GM18909 (cell line): ENCODE measurements around the gene TMEM101.
"Not testable (repeated sequence)": the region's sequence is repeated elsewhere in the genome, so short reads cannot be mapped to it uniquely, and the experiment has no call there.

Source experiments
- ATAC-seq: cut with Tn5 transposase; IDR thresholded peaks from one replicate; pipeline ENCODE4 v1.9.1; 2021; ENCODE audit warnings: mild to moderate bottlenecking; ENCODE audit not compliant: unreplicated experiment, poor library complexity

TMEM101 gene

GRCh38 chr17:44014437-44015172 is at the start of gene TMEM101:
TSS of gene TMEM101 (minus strand) at chr17:44014963. CDS start at chr17:44014952, 11 bp downstream.
- ATAC-seq = peak; percentile 84

DNA sequence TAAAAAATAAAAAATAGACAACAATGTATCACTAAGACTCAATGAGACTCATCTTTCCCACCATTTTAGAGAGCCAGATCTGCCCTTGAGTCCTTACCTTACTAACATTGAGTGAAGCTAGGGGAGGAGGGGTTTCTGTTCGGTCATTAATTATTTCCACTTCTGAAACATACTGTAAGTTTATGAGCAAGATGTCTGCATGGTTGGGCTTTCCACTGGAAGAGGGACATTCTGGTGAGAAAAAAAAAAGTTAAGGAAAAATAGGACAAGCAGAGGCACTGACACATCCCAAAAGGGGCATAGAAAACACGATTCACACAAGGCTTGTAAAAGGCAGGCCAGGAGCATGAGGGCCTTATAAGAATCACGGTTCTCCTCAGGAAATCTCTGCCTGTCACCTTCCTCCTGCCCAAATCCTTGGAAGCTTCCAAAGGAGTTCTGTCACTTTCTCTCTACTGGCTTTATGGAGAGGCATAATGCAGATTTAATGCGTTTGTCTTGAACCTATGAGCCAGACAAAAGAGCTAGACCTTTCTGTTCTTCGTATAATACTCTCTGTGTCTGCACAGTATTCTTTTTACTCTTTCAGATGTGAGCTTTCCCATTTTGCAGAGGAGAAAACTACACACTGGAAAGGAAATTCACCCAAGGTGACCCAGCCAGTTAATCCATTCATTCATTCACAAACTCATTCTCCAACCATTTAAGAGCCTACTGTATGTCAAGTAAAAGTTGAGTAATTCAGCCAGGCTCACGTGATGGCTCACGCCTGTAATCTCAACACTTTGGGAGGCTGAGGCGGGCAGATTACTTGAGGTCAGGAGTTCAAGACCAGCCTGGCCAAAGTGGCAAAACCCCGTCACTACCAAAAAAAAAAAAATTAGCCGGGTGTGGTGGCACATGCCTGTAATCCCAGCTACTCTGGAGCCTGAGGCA is 49.2 kb upstream of the TMEM101 start:
- no peak for ATAC-seq

- ATAC-seq = no peak
Measured at GRCh38 chr17:44062871-44063270, 48.1 kb upstream of the TMEM101 start.

DNA sequence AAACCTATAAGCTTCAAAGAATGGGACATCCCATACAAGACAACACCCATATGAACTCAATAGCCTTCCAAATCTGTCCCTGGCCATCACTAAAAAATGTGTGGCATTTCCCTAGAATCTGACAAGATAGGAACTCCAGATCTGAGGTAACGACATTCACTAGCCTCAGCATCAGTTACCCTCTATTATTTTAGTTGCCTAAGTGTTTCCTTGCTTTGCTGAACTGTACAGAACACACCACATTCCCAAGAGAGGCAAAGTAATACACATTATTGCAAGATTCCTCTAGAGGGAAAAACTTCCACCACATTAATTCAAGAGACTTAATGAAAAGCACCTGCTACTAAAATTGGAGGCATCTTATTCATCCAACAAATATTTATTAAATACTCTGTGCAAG is 46.7 kb upstream of the TMEM101 start:
- no peak for ATAC-seq

GRCh38 chr17:44059101-44059892 is 44.5 kb upstream of the TMEM101 start:
- no peak for ATAC-seq

- ATAC-seq = no peak
Measured at GRCh38 chr17:44053125-44053872, 38.5 kb upstream of the TMEM101 start.

DNA sequence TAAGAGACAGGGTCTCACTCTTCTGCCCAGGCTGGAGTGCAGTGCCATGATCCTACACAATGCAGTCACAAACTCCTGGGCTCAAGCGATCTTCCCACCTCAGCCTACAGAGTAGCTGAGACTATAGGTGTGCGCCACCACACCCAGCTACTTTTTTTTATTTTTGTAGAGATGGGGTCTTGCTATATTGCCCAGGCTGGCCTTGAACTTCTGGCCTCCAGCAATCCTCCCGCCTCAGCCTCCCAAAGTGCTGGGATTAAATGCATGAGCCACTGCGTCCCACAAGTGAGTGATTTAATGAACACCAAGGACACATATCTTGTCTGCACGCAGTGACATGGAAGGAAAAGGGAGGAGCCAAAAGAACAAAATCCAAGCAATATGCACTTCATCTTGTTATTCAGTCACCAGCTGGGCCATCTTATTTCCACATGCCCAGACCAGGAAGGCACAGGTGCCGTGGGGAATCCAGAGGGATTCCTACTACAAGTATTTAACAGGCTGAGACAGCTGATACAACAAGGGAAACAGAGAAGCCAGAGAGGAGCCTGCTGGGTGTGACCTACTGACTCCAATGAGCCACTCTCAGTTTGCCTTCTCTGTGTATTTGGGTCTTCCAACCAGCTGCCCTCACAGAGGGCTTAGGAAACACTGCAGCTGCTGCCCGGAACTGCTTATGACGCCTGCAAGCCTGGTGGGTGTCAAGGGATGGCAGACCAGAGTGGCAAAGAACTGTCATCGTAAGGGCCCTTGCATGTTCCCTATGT is 34.7 kb upstream of the TMEM101 start:
- no peak for ATAC-seq

- not testable (repeated sequence) for ATAC-seq
Measured at GRCh38 chr17:44046893-44047292, 32.1 kb upstream of the TMEM101 start.

GRCh38 chr17:44045486-44045885 is 30.7 kb upstream of the TMEM101 start:
- no peak for ATAC-seq

- ATAC-seq = no peak
Measured at GRCh38 chr17:44044071-44044470, 29.3 kb upstream of the TMEM101 start.

DNA sequence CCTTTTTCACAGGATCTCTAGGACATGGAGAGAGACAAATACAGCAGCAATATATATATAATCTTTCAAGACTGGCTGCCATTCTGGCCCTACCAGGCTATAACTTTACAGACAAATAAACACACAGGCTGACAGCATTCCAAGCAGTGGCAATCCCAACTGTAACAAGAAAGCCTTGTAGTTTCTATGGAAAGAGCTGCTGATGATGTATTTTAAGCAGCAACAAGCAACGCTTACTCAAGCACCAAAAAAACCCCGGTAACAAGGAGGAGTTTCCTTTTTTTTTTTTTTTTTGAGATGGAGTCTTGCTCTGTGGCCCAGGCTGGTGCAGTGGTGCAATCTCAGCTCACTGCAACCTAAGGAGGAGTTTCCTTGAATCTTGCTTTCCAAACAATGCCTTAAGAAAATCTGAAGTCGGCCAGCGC is 28.5 kb upstream of the TMEM101 start:
- ATAC-seq = no peak

- ATAC-seq = no peak
Measured at GRCh38 chr17:44039829-44040635, 25.3 kb upstream of the TMEM101 start.

- ATAC-seq = no peak
Measured at GRCh38 chr17:44038604-44039011, 23.8 kb upstream of the TMEM101 start.

GRCh38 chr17:44037471-44037870 is 22.7 kb upstream of the TMEM101 start:
- no peak for ATAC-seq

- not testable (repeated sequence) for ATAC-seq
Measured at GRCh38 chr17:44034688-44035087, 19.9 kb upstream of the TMEM101 start.

DNA sequence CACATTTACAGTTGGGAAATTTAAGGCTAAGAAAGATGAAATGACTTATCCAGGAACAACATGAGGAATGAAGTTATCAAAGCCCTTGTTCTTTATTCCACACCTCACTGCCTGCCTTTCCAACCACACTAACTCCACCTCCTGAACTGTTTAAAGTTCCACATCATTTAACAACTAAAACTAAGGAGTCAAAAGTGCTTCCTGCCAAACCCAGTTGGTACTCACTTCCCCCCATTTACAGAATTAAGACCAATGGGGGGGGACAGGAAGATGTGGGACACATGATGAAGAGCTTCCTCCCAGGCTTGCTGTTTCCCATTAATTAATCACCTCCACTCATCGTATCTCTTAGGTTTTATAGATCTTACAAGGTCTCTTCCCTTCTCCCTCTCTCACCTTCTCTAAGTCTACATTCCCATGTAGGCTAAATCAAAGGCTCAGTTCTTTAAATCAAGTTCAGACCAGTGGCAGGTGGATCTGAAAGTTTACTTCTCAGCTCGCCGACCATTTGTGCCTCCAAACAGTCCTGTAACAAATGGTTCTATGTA is 19.2 kb upstream of the TMEM101 start:
- no peak for ATAC-seq

DNA sequence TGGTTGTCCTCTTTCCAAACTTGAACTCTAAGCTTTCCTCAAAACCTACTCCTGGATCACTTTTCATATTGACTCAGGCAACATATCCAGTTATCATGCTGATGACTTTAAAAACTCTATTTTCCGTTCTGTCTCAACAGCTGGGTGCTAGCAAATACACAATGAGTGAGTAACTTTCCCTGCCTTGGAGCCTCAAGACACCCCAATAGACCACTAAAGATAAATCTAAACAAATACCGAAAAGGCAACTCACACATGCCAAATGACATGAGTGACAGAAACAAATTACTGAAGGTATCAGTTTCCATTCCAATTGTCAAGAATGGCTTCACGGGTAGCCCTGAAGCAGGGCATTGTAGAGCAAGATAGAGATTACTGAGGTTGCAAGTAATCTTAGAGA is 15.7 kb upstream of the TMEM101 start:
- ATAC-seq = no peak

DNA sequence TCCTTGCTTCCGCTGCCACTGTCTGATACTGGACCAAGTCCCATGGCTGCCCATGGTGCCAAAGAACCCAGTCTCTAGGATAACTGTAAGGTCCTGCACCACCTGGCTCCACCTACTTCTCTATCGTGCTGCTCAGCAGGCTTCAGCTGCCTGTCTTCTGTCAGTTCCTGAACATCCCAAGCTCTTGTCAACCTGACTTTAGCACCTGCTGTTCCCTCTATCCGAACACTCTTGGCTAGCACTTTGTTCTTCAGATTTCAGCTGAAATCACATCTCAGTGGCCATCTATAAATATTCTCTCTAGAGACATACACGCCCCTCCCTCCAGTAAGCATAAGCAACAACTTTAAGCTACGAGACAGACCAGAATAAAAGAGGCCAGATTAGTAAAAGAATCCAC is 15.0 kb upstream of the TMEM101 start:
- no peak for ATAC-seq
